Smooth muscle cell (in vitro differentiated cells): ENCODE measurements around the gene GXYLT1. TPM values are rescaled to one million over a fixed set of nuclear protein-coding genes. Genes with fewer than 3 reads are reported as not detected.

ENCODE experiments used
- DNase-seq: peaks from one replicate; lab custom pipeline; 2025; ENCODE audit not compliant: unreplicated experiment; lab: John Stamatoyannopoulos, UW
- H2AFZ ChIP-seq: fragments of 200-600 bp; sonication (generic); 2 replicates; pipeline ENCODE4 v1.6.0; 2016; ENCODE audit warnings: antibody characterized with exemption, low read depth, mild to moderate bottlenecking
- H3F3A ChIP-seq: fragments of 200-600 bp; sonication (generic); 2 replicates; pipeline ENCODE4 v1.6.0; 2017; ENCODE audit warnings: antibody characterized with exemption, low read depth
- H3K27ac ChIP-seq: fragments of 200-600 bp; sonication (generic); 2 replicates; pipeline ENCODE4 v1.5.1; 2016; ENCODE audit warnings: low read depth, mild to moderate bottlenecking
- H3K27me3 ChIP-seq: fragments of 200-600 bp; sonication (generic); 2 replicates; pipeline ENCODE4 v1.6.1; 2016; ENCODE audit warnings: low read depth, mild to moderate bottlenecking
- H3K36me3 ChIP-seq: fragments of 200-600 bp; sonication (generic); 2 replicates; pipeline ENCODE4 v1.5.1; 2016; ENCODE audit warnings: low read depth
- H3K4me1 ChIP-seq: fragments of 200-600 bp; sonication (generic); 2 replicates; pipeline ENCODE4 v1.5.1; 2016; ENCODE audit warnings: low read depth
- H3K4me2 ChIP-seq: fragments of 200-600 bp; sonication (generic); 2 replicates; pipeline ENCODE4 v1.6.0; 2016; ENCODE audit warnings: mild to moderate bottlenecking
- H3K4me3 ChIP-seq: fragments of 200-600 bp; sonication (generic); 2 replicates; pipeline ENCODE4 v1.5.1; 2016; ENCODE audit warnings: mild to moderate bottlenecking
- H3K79me2 ChIP-seq: fragments of 200-600 bp; sonication (generic); 2 replicates; pipeline ENCODE4 v1.6.0; 2016; ENCODE audit warnings: low read depth, mild to moderate bottlenecking
- H3K9ac ChIP-seq: fragments of 200-600 bp; sonication (generic); 2 replicates; pipeline ENCODE4 v1.6.0; 2016; ENCODE audit warnings: low read depth
- H3K9me3 ChIP-seq: fragments of 200-600 bp; sonication (generic); replicated peaks from 2 replicates; pipeline ENCODE4 v1.5.1; 2016; ENCODE audit warnings: low read depth
- H4K20me1 ChIP-seq: fragments of 200-600 bp; sonication (generic); 2 replicates; pipeline ENCODE4 v1.6.0; 2016; ENCODE audit warnings: low read depth
- WGBS: methylation state at CpG from one replicate; pipeline ENCODE4 v1.1.7; 2016; ENCODE audit warnings: low lambda C conversion rate; 5-methylcytosine and 5-hydroxymethylcytosine counted together
- polyA plus RNA-seq: library from polyadenylated mRNA; unstranded; fragments of >200 nt; fragmentation: Nextera tagmentation; extraction: Ambion mirVana; gene quantifications from 2 replicates; pipeline ENCODE4 v1.2.1, GENCODE V29; 2016
- total RNA-seq: library from RNA; depleted of rRNA; stranded (reverse); fragments of >200 nt; gene quantifications from 2 replicates; pipeline ENCODE4 v1.2.3, GENCODE V29; 2014
- TF ChIP-seq, protein P1 (sequence below): fragments of 200-600 bp; sonication (generic); IDR thresholded peaks from 2 replicates; pipeline ENCODE4 v1.5.1; 2017; ENCODE audit warnings: borderline replicate concordance, mild to moderate bottlenecking, antibody characterized with exemption; ENCODE audit not compliant: insufficient read depth, poor library complexity, severe bottlenecking

Gene GXYLT1
- total and polyA plus RNA-seq, 2 experiments from 2014 or later: 10.7 to 20.6 TPM

DNA sequence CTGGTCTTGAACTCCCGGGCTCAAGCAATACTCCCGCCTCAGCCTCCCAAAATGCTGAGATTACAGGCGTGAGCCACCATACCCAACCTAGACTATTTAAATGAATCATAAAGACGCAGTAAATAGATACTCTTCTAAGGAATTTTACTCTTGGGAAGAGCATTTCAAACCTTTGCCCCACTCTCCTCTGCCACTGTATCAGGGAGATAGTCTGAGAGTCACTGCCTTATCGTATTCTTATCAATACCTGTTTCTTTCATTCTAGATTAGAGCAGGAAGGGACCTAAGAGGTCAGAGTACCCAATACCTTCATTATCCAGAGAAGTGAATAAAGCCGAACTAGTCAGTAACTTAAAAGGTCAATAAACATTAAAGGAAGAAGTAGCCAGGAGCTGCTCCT lies 15.8 kb downstream of the GXYLT1 start:
- no peak for DNase-seq
- TF ChIP-seq, protein P1, sequence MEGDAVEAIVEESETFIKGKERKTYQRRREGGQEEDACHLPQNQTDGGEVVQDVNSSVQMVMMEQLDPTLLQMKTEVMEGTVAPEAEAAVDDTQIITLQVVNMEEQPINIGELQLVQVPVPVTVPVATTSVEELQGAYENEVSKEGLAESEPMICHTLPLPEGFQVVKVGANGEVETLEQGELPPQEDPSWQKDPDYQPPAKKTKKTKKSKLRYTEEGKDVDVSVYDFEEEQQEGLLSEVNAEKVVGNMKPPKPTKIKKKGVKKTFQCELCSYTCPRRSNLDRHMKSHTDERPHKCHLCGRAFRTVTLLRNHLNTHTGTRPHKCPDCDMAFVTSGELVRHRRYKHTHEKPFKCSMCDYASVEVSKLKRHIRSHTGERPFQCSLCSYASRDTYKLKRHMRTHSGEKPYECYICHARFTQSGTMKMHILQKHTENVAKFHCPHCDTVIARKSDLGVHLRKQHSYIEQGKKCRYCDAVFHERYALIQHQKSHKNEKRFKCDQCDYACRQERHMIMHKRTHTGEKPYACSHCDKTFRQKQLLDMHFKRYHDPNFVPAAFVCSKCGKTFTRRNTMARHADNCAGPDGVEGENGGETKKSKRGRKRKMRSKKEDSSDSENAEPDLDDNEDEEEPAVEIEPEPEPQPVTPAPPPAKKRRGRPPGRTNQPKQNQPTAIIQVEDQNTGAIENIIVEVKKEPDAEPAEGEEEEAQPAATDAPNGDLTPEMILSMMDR: no peak
- 86% methylated on average over 6 of the region's 6 CpGs for WGBS
- Histone ChIP-seq H3K27me3 (no peaks in the 10 kb centered on the region), H3K27ac (no peak overlapping the region), H4K20me1 (peaks cover 30% of the 10 kb centered on the region), H2AFZ (no peak overlapping the region), H3K9me3 (no peaks in the 10 kb centered on the region), H3K4me3 (no peak overlapping the region), H3K9ac (no peak overlapping the region), H3K4me1 (no peaks in the 10 kb centered on the region), H3F3A (no peaks in the 10 kb centered on the region), H3K79me2 (peaks cover 70% of the 10 kb centered on the region), H3K4me2 (no peak overlapping the region), H3K36me3 (no peaks in the 10 kb centered on the region)

DNA sequence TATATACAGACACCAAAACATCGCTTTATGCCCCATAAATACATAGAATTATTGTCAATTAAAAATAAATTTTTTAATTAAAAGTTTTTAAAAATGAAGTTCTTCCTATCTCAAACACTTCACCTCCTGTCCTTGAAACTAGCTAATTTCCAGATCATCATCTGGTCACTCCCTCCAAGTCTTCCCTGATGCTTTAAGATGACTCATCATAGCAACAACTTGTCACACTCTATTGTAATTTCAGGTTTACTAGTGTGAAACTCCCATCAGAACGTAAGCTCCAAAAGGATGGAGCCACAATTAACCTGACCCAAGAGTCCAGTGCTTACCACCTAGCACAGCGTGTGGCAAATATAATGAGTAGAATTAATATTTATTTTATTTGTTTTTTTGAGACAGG lies 16.3 kb downstream of the GXYLT1 start:
- 76% methylated on average over 3 of the region's 3 CpGs for WGBS

DNA sequence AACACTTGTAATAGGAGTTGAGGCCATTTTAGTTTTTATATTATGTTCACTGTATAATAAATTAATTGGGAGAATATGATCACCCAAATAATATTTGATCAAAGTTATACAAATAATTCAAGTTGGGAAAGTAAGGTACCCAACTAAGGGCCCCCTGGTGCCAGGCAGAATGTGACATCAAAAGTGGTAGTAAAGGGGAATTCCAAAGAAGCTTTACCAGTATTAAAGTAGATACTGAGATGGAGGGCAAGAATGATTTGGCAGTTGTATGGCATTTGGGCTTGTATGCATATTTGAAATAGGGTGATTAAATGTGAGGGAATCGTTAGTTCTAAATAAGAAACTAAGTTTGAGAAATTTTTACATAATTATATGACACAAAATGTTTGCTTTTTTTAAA lies 17.7 kb downstream of the GXYLT1 start:
- no peak overlapping the region for H2AFZ ChIP-seq
- H3K9me3 ChIP-seq: no peaks in the 10 kb centered on the region
- TF ChIP-seq, protein P1: no peak
- 95% methylated on average over 1 of the region's 1 CpG for WGBS
- no peaks in the 10 kb centered on the region for H3K36me3 ChIP-seq
- H3F3A ChIP-seq: no peaks in the 10 kb centered on the region
- no peak overlapping the region for H3K9ac ChIP-seq
- H3K4me1 ChIP-seq: no peaks in the 10 kb centered on the region
- H3K27ac ChIP-seq: no peak overlapping the region
- peaks cover 69% of the 10 kb centered on the region for H3K79me2 ChIP-seq
- no peaks in the 10 kb centered on the region for H3K27me3 ChIP-seq
- no peak overlapping the region for H3K4me2 ChIP-seq
- H3K4me3 ChIP-seq: no peak overlapping the region
- H4K20me1 ChIP-seq: peaks cover 30% of the 10 kb centered on the region
- DNase-seq: no peak

More for the DNA sequence above, 16.3 kb downstream of the GXYLT1 start:
- Histone ChIP-seq H3K79me2 (peaks cover 69% of the 10 kb centered on the region), H2AFZ (no peak overlapping the region), H3K27ac (no peak overlapping the region), H3K9me3 (no peaks in the 10 kb centered on the region), H3K4me3 (no peak overlapping the region), H3K36me3 (no peaks in the 10 kb centered on the region), H3K27me3 (no peaks in the 10 kb centered on the region), H3K4me1 (no peaks in the 10 kb centered on the region), H4K20me1 (peaks cover 30% of the 10 kb centered on the region), H3F3A (no peaks in the 10 kb centered on the region), H3K9ac (no peak overlapping the region), H3K4me2 (no peak overlapping the region)
- TF ChIP-seq, protein P1: no peak
- no peak for DNase-seq

DNA sequence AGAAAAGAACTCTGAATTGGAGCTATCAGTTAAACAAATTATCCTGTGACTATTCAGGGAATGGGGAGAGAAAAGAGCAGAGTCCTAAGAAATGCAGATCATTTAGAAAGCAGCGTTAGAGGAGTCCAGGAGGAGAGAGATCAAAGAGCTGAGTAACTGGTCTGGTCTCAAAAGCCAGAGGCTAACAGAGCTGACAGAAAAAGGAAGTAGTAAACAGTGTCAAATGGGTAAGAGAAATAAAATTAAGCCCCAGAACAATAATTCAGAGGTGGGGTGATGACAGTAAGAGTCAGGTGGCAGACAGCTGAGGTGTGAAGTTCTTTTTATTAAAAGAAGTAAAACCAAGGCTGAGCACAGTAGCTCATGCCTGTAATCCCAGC lies 19.3 kb downstream of the GXYLT1 start:
- Histone ChIP-seq H3K4me1 (no peaks in the 10 kb centered on the region), H2AFZ (no peak overlapping the region), H3K9me3 (no peaks in the 10 kb centered on the region), H3K36me3 (no peaks in the 10 kb centered on the region), H3K79me2 (peaks cover 71% of the 10 kb centered on the region), H4K20me1 (peaks cover 30% of the 10 kb centered on the region), H3K4me3 (no peak overlapping the region), H3K9ac (no peak overlapping the region), H3K4me2 (no peak overlapping the region), H3K27ac (no peak overlapping the region), H3K27me3 (no peaks in the 10 kb centered on the region), H3F3A (no peaks in the 10 kb centered on the region)
- DNase-seq: no peak
- TF ChIP-seq, protein P1: no peak
- WGBS: 4% methylated on average over 1 of the region's 1 CpG
